CD4-positive, CD25-positive, alpha-beta regulatory T cell (primary cell): ENCODE results near the gene MOB2. TPM values are rescaled to one million over a fixed set of nuclear protein-coding genes. Genes with fewer than 3 reads are reported as not detected.
"Not testable (repeated sequence)": the region's sequence is repeated elsewhere in the genome, so short reads cannot be mapped to it uniquely, and the experiment has no call there.

ENCODE experiments used
- ATAC-seq, 2 donors: fragments of 150-1000 bp; cut with Tn5 transposase; one replicate each; pipeline ENCODE4 v1.10.0; 2021; ENCODE audit warnings: low read depth in 2 of 2, moderate number of reproducible peaks in 2 of 2, moderate library complexity in 1 of 2
- DNase-seq, 3 donors: peaks; one replicate each; pipeline versions ENCODE4 v3.0.0 to v3.0.0-alpha.2; 2012 to 2022; ENCODE audit warnings: mixed read lengths in 1 of 3
- H3K27ac ChIP-seq: one replicate; pipeline ENCODE4 v1.7.0; 2013; ENCODE audit warnings: mild to moderate bottlenecking, low read length; ENCODE audit not compliant: insufficient read depth, poor library complexity, severe bottlenecking
- H3K27me3 ChIP-seq: one replicate; pipeline ENCODE4 v1.7.0; 2013; ENCODE audit warnings: low read length; ENCODE audit not compliant: control insufficient read depth, insufficient read depth
- H3K36me3 ChIP-seq: one replicate; pipeline ENCODE4 v1.7.0; 2013; ENCODE audit warnings: mild to moderate bottlenecking, low read length, moderate library complexity; ENCODE audit not compliant: control insufficient read depth, insufficient read depth
- H3K4me1 ChIP-seq: 2 replicates; pipeline ENCODE4 v1.7.0; 2013; ENCODE audit warnings: mild to moderate bottlenecking, low read length; ENCODE audit not compliant: insufficient read depth, control insufficient read depth, poor library complexity, severe bottlenecking
- H3K4me3 ChIP-seq: one replicate; pipeline ENCODE4 v1.7.0; 2013; ENCODE audit warnings: low read depth, mild to moderate bottlenecking, low read length, moderate library complexity
- H3K9me3 ChIP-seq, 2 experiments: 1 replicate in 1 of 2; 2 replicates in 1 of 2; pipeline ENCODE4 v1.7.0; 2013; ENCODE audit warnings: low read length in 2 of 2, mild to moderate bottlenecking in 1 of 2, moderate library complexity in 1 of 2; ENCODE audit not compliant: control insufficient read depth in 2 of 2
- H3K27ac Mint-ChIP-seq, 3 donors: one replicate each; pipeline ENCODE4 v1.8.0; 2020 to 2022; ENCODE audit warnings: mild to moderate bottlenecking in 3 of 3, mixed read lengths in 3 of 3, moderate library complexity in 2 of 3
- H3K27me3 Mint-ChIP-seq: one replicate; pipeline ENCODE4 v1.8.0; 2022; ENCODE audit warnings: mild to moderate bottlenecking, mixed read lengths
- H3K36me3 Mint-ChIP-seq: one replicate; pipeline ENCODE4 v1.8.0; 2020; ENCODE audit warnings: mixed read lengths
- H3K4me1 Mint-ChIP-seq, 4 donors: one replicate each; pipeline ENCODE4 v1.8.0; 2020 to 2022; ENCODE audit warnings: mixed read lengths in 4 of 4, mild to moderate bottlenecking in 1 of 4
- H3K4me3 Mint-ChIP-seq, 4 donors: one replicate each; pipeline ENCODE4 v1.8.0; 2020 to 2022; ENCODE audit warnings: mild to moderate bottlenecking in 4 of 4, mixed read lengths in 4 of 4, moderate library complexity in 3 of 4
- H3K9me3 Mint-ChIP-seq, 7 donors: one replicate each; pipeline ENCODE4 v1.8.0; 2020 to 2022; ENCODE audit warnings: mixed read lengths in 7 of 7, mild to moderate bottlenecking in 3 of 7, moderate library complexity in 2 of 7
- polyA plus RNA-seq, 4 donors: library from polyadenylated mRNA; unstranded; fragments of 300-500 nt; fragmentation: Illumina TruSeq; gene quantifications; one replicate each; pipeline ENCODE4 v1.2.3, GENCODE V29; 2021
- total RNA-seq: library from RNA; stranded (reverse); gene quantifications from one replicate; pipeline ENCODE4 v1.2.3, GENCODE V29; 2022

Gene MOB2
- total and polyA plus RNA-seq, 5 donors from 2014 or later = 55.7 to 87.8 (median 69.0) TPM

GRCh38 chr11:1439341-1439740 is 47.2 kb downstream of the MOB2 start:
- H3K27ac Mint-ChIP-seq = no peak overlapping the region
- no peaks in the 10 kb centered on the region for H3K36me3 Mint-ChIP-seq
- H3K4me1 ChIP-seq = no peaks in the 10 kb centered on the region
- no peaks in the 10 kb centered on the region for H3K36me3 ChIP-seq
- H3K9me3 Mint-ChIP-seq = no peaks in the 10 kb centered on the region
- H3K4me3 ChIP-seq = no peak overlapping the region
- DNase-seq = no peak
- no peak overlapping the region for H3K27ac ChIP-seq
- H3K27me3 Mint-ChIP-seq = no peaks in the 10 kb centered on the region
- H3K4me1 Mint-ChIP-seq = peaks cover 0 to 2% (median 0%) of the 10 kb centered on the region in 4 donors
- no peak overlapping the region for H3K4me3 Mint-ChIP-seq
- no peaks in the 10 kb centered on the region for H3K9me3 ChIP-seq
- H3K27me3 ChIP-seq = no peaks in the 10 kb centered on the region
- ATAC-seq = no peak

- no peaks in the 10 kb centered on the region for H3K4me1 ChIP-seq
- no peak for ATAC-seq
- H3K4me3 Mint-ChIP-seq = no peak overlapping the region
Measured at GRCh38 chr11:1438967-1439330, 47.6 kb downstream of the MOB2 start.

GRCh38 chr11:1438261-1438966 is 48.2 kb downstream of the MOB2 start:
- Histone ChIP-seq H3K27ac (no peak overlapping the region), H3K4me1 (no peaks in the 10 kb centered on the region), H3K36me3 (no peaks in the 10 kb centered on the region), H3K27me3 (no peaks in the 10 kb centered on the region), H3K4me3 (no peak overlapping the region), H3K9me3 (no peaks in the 10 kb centered on the region)
- Mint-ChIP-seq H3K36me3 (no peaks in the 10 kb centered on the region), H3K4me1 (peaks cover 0 to 2% (median 0%) of the 10 kb centered on the region in 4 donors), H3K27ac (no peak overlapping the region), H3K27me3 (no peaks in the 10 kb centered on the region), H3K9me3 (no peaks in the 10 kb centered on the region), H3K4me3 (no peak overlapping the region)
- ATAC-seq = peak in 1 of 2 donors; percentile 14
- DNase-seq = no peak

More at GRCh38 chr11:1438967-1439330, 47.6 kb downstream of the MOB2 start:
- Histone ChIP-seq H3K36me3 (no peaks in the 10 kb centered on the region), H3K9me3 (no peaks in the 10 kb centered on the region), H3K27me3 (no peaks in the 10 kb centered on the region), H3K4me3 (no peak overlapping the region), H3K27ac (no peak overlapping the region)
- Mint-ChIP-seq H3K4me1 (peaks cover 0 to 2% (median 0%) of the 10 kb centered on the region in 4 donors), H3K9me3 (no peaks in the 10 kb centered on the region), H3K27ac (no peak overlapping the region), H3K27me3 (no peaks in the 10 kb centered on the region), H3K36me3 (no peaks in the 10 kb centered on the region)
- DNase-seq = no peak

- H3K27ac Mint-ChIP-seq = no peak overlapping the region
- no peaks in the 10 kb centered on the region for H3K9me3 Mint-ChIP-seq
- no peak for DNase-seq
- H3K4me1 Mint-ChIP-seq = peaks cover 0 to 2% (median 0%) of the 10 kb centered on the region in 4 donors
- Histone ChIP-seq H3K4me1 (no peaks in the 10 kb centered on the region), H3K27ac (no peak overlapping the region), H3K27me3 (no peaks in the 10 kb centered on the region), H3K4me3 (no peak overlapping the region), H3K9me3 (no peaks in the 10 kb centered on the region), H3K36me3 (no peaks in the 10 kb centered on the region)
- no peaks in the 10 kb centered on the region for H3K27me3 Mint-ChIP-seq
- ATAC-seq = no peak
- H3K36me3 Mint-ChIP-seq = no peaks in the 10 kb centered on the region
- no peak overlapping the region for H3K4me3 Mint-ChIP-seq
Measured at GRCh38 chr11:1437500-1437899, 49.1 kb downstream of the MOB2 start.

- Histone ChIP-seq H3K4me3 (no peak overlapping the region), H3K27ac (no peak overlapping the region), H3K36me3 (no peaks in the 10 kb centered on the region), H3K27me3 (no peaks in the 10 kb centered on the region), H3K9me3 (no peaks in the 10 kb centered on the region), H3K4me1 (no peaks in the 10 kb centered on the region)
- no peak overlapping the region for H3K4me3 Mint-ChIP-seq
- no peaks in the 10 kb centered on the region for H3K36me3 Mint-ChIP-seq
- H3K4me1 Mint-ChIP-seq = peaks cover 0 to 2% (median 0%) of the 10 kb centered on the region in 4 donors
- no peaks in the 10 kb centered on the region for H3K9me3 Mint-ChIP-seq
- H3K27me3 Mint-ChIP-seq = no peaks in the 10 kb centered on the region
- no peak overlapping the region for H3K27ac Mint-ChIP-seq
- DNase-seq (no peak), ATAC-seq (no peak)
Measured at GRCh38 chr11:1436468-1437039, 50.0 kb downstream of the MOB2 start.

GRCh38 chr11:1435820-1436467 is 50.6 kb downstream of the MOB2 start:
- Mint-ChIP-seq H3K4me3 (no peak overlapping the region), H3K27me3 (no peaks in the 10 kb centered on the region), H3K36me3 (no peaks in the 10 kb centered on the region), H3K9me3 (no peaks in the 10 kb centered on the region), H3K4me1 (peaks cover 0 to 2% (median 0%) of the 10 kb centered on the region in 4 donors), H3K27ac (no peak overlapping the region)
- Histone ChIP-seq H3K9me3 (no peaks in the 10 kb centered on the region), H3K4me3 (no peak overlapping the region), H3K27ac (no peak overlapping the region), H3K27me3 (no peaks in the 10 kb centered on the region), H3K36me3 (no peaks in the 10 kb centered on the region), H3K4me1 (no peaks in the 10 kb centered on the region)
- DNase-seq (no peak), ATAC-seq (peak in 1 of 2 donors; percentile 17)

- H3K36me3 ChIP-seq, H3K9me3 ChIP-seq, H3K4me1 ChIP-seq, H3K9me3 Mint-ChIP-seq, H3K27ac Mint-ChIP-seq, H3K27me3 Mint-ChIP-seq, H3K4me3 ChIP-seq, ATAC-seq, DNase-seq, H3K4me3 Mint-ChIP-seq, H3K36me3 Mint-ChIP-seq, H3K27ac ChIP-seq, H3K4me1 Mint-ChIP-seq, H3K27me3 ChIP-seq: not testable (repeated sequence)
Measured at GRCh38 chr11:1435479-1435819, 51.1 kb downstream of the MOB2 start.
